A549 treated with dexamethasone at 1 μM for 4 hours (cell line): ENCODE data around the gene CLEC4F. TPM values are rescaled to one million over a fixed set of nuclear protein-coding genes. Genes with fewer than 3 reads are reported as not detected.

Source experiments
- total RNA-seq: library from RNA; stranded (reverse); fragments of 200-300 nt; extraction: Qiagen RNA extraction; gene quantifications from 5 replicates; pipeline ENCODE4 v1.2.3, GENCODE V29; 2022

Gene CLEC4F, protein sequence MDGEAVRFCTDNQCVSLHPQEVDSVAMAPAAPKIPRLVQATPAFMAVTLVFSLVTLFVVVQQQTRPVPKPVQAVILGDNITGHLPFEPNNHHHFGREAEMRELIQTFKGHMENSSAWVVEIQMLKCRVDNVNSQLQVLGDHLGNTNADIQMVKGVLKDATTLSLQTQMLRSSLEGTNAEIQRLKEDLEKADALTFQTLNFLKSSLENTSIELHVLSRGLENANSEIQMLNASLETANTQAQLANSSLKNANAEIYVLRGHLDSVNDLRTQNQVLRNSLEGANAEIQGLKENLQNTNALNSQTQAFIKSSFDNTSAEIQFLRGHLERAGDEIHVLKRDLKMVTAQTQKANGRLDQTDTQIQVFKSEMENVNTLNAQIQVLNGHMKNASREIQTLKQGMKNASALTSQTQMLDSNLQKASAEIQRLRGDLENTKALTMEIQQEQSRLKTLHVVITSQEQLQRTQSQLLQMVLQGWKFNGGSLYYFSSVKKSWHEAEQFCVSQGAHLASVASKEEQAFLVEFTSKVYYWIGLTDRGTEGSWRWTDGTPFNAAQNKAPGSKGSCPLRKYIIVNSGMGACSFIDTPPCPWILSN
- not detected in 5 replicates for total RNA-seq

DNA sequence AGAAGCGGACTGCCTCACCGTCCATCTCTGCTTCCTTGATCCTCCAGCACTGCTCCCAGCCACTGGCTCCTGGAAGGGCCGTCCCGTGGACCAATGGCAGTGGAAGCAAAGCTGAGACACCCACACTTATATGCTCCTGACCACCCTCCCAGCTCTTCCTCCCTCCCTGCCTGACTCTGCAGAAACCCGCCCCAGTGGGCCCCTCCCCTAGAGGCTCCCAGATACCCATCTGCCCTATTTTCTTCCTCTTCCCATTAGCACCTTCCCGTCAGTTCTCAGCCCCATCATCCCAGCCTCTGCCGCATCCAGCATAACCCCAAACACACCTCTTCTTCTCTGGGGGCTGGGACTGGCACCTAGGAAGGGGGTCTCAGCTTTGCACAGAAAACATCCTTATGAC, at the start of gene CLEC4F:
Gene CLEC4F (minus strand): TSS at position 101 of the 400 bp plus-strand sequence. CDS start 76 bp downstream, at position 25.

GRCh38 chr2:70835643-70836042, 15.2 kb upstream of the CLEC4F start, which contains the start of gene CD207:
Gene CD207 (minus strand): TSS chr2:70835816. CDS start chr2:70835776, 40 bp downstream.

DNA sequence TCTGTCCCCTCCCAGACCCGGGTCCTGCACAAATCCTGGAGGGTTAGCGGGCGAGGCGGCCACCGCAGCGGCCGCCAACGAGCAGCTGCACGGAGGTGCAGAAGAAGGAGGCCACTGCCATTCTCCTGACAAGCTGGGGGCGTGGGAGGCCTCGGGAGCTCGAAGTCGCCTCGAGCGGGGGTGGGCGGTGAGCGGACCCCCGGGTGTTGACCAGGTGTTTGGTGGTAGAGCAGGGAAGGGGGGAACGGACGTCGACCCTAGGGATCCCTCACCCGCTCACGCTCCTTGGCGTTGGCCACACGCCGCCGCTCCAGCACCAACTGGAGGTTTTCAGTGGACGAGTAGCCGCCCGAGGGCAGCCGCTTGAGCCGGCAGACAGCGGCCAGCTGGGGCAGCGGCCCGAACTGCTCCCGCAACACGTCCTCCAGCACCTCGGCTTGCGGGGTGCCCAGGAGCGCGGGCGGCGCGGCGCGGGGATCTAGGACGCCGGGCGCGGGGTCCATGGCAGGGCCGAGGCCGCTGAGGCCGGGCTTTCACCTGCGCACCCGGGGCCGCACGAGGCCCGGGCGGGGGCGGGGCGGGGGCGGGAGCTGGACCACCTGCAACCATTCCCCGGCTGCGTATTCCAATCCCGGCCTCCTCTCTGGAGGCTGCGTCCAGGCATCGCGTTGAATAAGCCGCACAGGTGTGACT, 30.1 kb downstream of the CLEC4F start, which contains the start of gene FIGLA:
Gene FIGLA (minus strand): TSS at position 508 of the 693 bp plus-strand sequence. CDS start 5 bp downstream, at position 503.

DNA sequence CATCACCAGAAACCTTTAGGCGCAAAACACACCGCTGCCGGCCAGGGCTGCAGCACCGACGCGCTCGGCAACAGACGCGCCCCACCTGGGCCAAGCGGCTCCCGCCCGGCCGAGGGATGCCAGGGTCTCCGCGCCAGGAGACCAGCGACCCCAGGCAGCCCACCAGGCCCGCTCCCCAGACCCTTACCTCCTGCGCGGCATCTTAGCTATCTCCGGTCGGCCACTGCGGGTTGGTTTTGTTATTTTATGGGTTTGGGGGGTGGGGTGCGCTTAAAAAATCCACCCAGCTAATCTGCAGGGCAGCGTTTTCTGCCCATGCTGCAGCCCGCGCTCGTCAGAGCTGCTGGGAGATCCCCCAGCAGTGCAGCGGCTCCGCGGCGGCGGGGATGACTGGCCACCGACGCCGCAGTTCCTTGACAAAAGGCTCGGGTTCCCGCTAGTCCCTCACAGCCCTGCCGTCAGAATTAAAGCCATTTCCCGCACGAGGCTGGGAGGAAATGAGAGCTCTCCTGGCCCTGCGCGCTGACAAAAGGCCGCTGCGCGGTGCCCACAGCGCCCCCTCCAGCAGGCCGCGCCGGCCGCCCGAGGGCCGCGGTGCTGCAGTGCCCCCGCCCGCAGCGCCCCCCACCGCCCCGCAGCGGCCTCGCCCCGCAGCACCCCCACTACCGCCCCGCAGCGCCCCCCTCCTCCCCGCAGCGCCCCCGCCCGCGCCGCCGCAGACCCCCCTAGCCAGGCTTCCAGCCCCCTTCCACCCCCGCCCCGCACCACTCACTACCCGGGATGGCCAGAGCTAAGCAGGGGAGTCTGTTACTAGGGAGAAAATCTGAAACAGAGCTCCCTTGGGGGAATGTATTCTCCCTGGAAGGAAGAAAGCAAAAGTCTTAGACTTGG, 52.5 kb downstream of the CLEC4F start, which contains the start of gene ADD2:
Gene ADD2 (minus strand): TSS at position 502 of the 891 bp plus-strand sequence. CDS start 61,792 bp downstream, outside the sequence.

Other genes starting within 250 kb of the CLEC4F start
- 22.0 to 35.0 TPM (median 30.8 TPM) in 5 replicates for gene ADD2, start 52.4 kb downstream of the CLEC4F start, total RNA-seq
- not detected in 5 replicates for gene FIGLA, start 30.0 kb downstream of the CLEC4F start, total RNA-seq
- 0.05 to 0.08 TPM (median 0.07 TPM) in 3 of 5 replicates, not detected in the others for gene CD207, start 15.2 kb upstream of the CLEC4F start, total RNA-seq
- 3.1 to 5.4 TPM (median 3.7 TPM) in 5 replicates for gene VAX2, start 80.0 kb upstream of the CLEC4F start, total RNA-seq
- 1.2 to 2.4 TPM (median 1.8 TPM) in 5 replicates for gene ATP6V1B1, start 115.3 kb upstream of the CLEC4F start, total RNA-seq
- gene ANKRD53, start 158.0 kb upstream of the CLEC4F start, total RNA-seq: 0.11 to 0.28 TPM (median 0.20 TPM) in 4 of 5 replicates, not detected in the other
- 72.3 to 89.4 TPM (median 86.6 TPM) in 5 replicates for gene TEX261, start 174.3 kb upstream of the CLEC4F start, total RNA-seq
- gene NAGK, start 248.0 kb upstream of the CLEC4F start, total RNA-seq: 67.7 to 84.9 TPM (median 79.8 TPM) in 5 replicates